Peyer's patch (tissue), 4 donors: ENCODE results near the gene DENND11.

Experiments used
- POLR2A ChIP-seq, 2 donors: fragments of 450-650 bp; IDR thresholded peaks; one replicate each; pipeline ENCODE4 v1.5.1; 2017; ENCODE audit warnings: antibody characterized with exemption in 2 of 2, mild to moderate bottlenecking in 2 of 2, moderate library complexity in 2 of 2
- TF ChIP-seq, protein P1 (sequence below), 6 experiments: fragments of 450-650 bp in 4 of 6; fragments of 200-600 bp in 2 of 6; sonication (generic) in 1 of 6; IDR thresholded peaks; one replicate each; pipeline ENCODE4 v1.5.1; 2017 to 2019; ENCODE audit warnings: antibody characterized with exemption in 6 of 6, mild to moderate bottlenecking in 3 of 6, moderate library complexity in 1 of 6

- TF ChIP-seq POLR2A (IDR thresholded peaks at IDR 0.05) = no peak
- TF ChIP-seq, protein P1, sequence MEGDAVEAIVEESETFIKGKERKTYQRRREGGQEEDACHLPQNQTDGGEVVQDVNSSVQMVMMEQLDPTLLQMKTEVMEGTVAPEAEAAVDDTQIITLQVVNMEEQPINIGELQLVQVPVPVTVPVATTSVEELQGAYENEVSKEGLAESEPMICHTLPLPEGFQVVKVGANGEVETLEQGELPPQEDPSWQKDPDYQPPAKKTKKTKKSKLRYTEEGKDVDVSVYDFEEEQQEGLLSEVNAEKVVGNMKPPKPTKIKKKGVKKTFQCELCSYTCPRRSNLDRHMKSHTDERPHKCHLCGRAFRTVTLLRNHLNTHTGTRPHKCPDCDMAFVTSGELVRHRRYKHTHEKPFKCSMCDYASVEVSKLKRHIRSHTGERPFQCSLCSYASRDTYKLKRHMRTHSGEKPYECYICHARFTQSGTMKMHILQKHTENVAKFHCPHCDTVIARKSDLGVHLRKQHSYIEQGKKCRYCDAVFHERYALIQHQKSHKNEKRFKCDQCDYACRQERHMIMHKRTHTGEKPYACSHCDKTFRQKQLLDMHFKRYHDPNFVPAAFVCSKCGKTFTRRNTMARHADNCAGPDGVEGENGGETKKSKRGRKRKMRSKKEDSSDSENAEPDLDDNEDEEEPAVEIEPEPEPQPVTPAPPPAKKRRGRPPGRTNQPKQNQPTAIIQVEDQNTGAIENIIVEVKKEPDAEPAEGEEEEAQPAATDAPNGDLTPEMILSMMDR (IDR thresholded peaks at IDR 0.05) = no peak
These were observed 14.1 kb upstream of the DENND11 start for GRCh38 chr7:141715794-141716689.
